Ishikawa (cell line): ENCODE results near the gene GTPBP3.

Experiments used
- CREB1 ChIP-seq: IDR thresholded peaks from 2 replicates; pipeline ENCODE4 v1.6.1; 2012; ENCODE audit warnings: low read depth
- EP300 ChIP-seq: IDR thresholded peaks from 2 replicates; pipeline ENCODE4 v1.6.1; 2012; ENCODE audit warnings: borderline replicate concordance
- MAX ChIP-seq: IDR thresholded peaks from 2 replicates; pipeline ENCODE4 v1.6.1; 2012
- RAD21 ChIP-seq: IDR thresholded peaks from 2 replicates; pipeline ENCODE4 v1.6.1; 2012; ENCODE audit warnings: low read depth
- TAF1 ChIP-seq: IDR thresholded peaks from 2 replicates; pipeline ENCODE4 v1.6.1; 2012; ENCODE audit warnings: low read depth, mild to moderate bottlenecking
- YY1 ChIP-seq: IDR thresholded peaks from 2 replicates; pipeline ENCODE4 v1.6.1; 2012; ENCODE audit warnings: low read depth
- TF ChIP-seq, protein P1 (sequence below): IDR thresholded peaks from 2 replicates; pipeline ENCODE4 v1.6.1; 2012; ENCODE audit warnings: low read depth, mild to moderate bottlenecking

DNA sequence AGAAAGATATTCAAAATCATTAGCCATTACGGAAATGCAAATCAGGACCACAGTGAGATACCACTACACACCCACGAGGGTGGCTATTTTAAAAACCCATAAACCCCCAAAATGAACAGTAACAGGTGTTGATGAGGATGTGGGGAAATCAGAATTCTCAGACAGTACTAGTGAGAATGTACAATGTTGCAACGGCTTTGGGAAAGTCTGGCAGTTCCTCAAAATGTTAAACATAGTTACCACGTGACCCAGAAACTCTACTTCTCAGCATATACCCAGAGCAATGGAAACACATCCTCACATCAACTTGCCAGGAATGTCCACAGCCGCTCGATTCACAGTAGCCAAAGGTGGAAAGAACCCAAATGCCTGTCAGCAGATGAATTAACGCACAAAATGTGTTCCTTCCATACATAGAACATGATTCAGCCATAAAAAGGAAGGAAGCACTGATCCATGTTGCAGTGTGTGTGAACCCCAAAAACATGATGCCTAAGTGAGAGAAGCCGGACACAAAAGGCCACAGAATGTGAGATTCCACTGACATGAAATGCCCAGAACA lies 32.8 kb downstream of the GTPBP3 start:
- TF ChIP-seq EP300 (no peak), MAX (no peak), TAF1 (no peak), CREB1 (no peak), RAD21 (no peak), YY1 (no peak)
- TF ChIP-seq, protein P1, sequence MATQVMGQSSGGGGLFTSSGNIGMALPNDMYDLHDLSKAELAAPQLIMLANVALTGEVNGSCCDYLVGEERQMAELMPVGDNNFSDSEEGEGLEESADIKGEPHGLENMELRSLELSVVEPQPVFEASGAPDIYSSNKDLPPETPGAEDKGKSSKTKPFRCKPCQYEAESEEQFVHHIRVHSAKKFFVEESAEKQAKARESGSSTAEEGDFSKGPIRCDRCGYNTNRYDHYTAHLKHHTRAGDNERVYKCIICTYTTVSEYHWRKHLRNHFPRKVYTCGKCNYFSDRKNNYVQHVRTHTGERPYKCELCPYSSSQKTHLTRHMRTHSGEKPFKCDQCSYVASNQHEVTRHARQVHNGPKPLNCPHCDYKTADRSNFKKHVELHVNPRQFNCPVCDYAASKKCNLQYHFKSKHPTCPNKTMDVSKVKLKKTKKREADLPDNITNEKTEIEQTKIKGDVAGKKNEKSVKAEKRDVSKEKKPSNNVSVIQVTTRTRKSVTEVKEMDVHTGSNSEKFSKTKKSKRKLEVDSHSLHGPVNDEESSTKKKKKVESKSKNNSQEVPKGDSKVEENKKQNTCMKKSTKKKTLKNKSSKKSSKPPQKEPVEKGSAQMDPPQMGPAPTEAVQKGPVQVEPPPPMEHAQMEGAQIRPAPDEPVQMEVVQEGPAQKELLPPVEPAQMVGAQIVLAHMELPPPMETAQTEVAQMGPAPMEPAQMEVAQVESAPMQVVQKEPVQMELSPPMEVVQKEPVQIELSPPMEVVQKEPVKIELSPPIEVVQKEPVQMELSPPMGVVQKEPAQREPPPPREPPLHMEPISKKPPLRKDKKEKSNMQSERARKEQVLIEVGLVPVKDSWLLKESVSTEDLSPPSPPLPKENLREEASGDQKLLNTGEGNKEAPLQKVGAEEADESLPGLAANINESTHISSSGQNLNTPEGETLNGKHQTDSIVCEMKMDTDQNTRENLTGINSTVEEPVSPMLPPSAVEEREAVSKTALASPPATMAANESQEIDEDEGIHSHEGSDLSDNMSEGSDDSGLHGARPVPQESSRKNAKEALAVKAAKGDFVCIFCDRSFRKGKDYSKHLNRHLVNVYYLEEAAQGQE = no peak
